NCI-H82 (cell line): ENCODE results near the gene M6PR.

Source experiments
- DNase-seq: peaks from one replicate; lab custom pipeline; 2025; lab: John Stamatoyannopoulos, UW

Gene M6PR

DNA sequence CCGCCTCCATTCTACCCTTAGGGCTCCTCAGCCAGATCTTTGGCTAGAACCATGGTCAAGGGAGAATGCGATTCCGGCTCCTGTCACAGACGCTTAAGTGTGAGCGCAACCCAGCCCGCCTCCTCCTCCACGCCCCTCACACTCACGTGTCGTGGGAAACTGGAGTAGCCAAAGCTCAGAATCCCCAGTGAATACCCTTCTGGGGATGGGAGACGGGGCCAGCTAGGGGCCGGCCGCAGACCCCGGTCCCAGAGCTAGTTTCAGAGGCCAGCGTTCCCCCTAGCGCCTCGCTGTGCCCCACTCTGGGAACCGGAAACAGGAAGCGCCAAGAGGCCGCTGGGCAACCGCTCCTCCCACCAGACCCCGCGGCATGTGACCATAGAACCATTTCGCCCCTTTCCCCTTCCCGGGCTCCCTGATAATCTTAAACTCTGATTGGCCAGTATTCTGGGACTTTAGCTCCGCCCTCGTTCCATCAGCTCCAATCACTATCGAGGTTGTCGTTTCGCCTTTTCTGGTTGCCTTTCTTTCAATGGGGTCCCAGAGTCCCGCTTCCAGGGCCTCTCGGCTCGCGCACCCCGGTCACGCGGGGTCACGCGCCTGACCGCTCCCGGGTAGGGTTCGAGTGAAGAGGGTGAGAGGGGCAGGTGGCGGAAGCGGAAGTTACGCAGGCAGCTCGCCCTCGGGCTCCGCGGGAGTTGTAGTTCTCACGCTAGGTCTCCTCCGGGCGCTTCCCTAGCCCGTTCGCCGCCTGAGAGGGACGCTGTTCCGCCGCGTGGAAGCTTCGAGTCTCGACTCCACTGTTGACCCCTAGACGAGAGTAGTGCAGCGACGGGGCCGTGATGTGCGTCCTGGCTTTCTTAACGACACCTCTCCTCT is at the start of gene M6PR:
Gene M6PR, minus strand, starts transcription at position 304 of the 879 bp plus-strand sequence. CDS start 3,241 bp downstream, outside the sequence.
- DNase-seq = peak; percentile 99

DNA sequence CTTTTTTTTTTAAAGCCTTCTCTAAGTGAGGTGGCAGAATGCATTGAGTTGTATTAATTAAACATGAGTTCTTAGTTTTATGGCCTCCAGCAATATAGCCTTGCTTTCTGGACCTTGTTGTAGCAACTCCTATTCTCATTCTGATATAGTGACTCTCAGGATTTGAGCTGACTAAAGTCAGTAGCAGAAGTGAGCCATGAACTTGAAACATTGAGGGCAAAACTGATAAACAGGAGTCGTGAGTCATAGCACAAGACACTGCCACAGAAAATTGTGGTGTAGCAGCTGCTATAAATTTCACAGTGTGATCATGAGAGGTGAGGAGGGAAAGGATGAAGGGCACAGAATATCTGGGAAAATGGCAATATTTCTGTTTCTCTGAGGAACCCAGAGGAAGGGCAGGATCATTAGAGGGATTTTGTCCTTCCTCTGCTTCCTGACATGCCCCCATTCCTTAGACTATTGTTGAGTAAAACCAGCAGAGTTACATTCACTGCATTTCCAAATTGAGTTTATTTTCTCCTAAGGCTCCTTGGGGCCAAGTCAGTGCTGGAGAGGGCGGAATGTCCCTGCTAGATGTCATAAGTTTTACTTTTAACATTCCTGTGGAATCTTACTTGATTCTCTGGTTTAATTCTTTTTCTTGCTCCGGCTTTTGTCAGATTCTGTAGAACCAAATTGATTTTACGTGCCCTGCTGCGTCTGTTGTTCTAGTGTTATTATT is 47.4 kb upstream of the M6PR start:
- no peak for DNase-seq

DNA sequence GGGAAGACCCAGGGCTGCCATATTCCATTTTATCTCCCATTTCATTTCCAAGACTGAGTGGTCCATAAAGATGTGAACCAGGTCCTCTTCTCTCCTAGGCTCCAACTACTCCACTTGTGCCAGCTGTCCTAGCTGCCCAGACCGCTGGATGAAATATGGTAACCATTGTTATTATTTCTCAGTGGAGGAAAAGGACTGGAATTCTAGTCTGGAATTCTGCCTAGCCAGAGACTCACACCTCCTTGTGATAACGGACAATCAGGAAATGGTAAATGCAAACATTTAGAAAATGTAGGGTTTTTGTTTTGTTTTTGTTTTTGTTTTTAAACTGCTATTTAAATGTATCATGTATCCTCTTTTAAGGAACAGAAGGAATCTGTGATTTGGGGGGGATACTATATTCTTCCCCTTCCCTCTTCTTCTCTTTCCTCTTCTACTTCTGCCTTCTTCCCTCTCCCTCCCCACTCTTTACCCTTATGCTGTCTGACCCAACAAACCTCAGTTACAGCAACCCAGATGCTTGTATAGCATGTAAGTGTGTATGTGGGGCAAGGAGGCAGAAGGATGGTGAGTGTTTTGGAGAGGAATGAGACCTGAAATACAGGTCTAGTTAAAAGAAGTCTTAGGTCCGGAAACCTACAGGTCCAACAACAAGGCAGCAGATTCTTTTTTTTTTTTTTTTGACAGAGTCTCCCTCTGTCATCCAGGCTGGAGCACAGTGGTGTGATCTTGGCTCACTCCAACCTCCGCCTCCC is 45.8 kb upstream of the M6PR start:
- no peak for DNase-seq

DNA sequence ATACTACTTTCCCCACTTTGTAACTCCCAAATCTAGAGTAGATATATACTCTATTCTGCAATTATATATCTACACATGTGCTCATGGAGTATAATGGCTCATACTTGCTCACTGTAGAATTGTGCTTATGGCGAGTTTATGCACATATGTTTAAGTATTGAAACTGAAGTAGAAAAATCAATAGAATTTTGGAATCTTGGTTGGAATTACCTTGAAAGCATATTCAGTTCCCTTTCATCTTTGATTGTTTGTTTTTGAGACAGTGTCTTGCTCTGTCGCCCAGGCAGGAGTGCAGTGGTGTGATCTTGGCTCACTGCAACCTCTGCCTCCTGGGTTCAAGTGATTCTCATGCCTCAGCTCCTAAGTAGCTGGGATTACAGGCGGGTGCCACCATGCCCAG is 44.4 kb upstream of the M6PR start:
- no peak for DNase-seq

DNA sequence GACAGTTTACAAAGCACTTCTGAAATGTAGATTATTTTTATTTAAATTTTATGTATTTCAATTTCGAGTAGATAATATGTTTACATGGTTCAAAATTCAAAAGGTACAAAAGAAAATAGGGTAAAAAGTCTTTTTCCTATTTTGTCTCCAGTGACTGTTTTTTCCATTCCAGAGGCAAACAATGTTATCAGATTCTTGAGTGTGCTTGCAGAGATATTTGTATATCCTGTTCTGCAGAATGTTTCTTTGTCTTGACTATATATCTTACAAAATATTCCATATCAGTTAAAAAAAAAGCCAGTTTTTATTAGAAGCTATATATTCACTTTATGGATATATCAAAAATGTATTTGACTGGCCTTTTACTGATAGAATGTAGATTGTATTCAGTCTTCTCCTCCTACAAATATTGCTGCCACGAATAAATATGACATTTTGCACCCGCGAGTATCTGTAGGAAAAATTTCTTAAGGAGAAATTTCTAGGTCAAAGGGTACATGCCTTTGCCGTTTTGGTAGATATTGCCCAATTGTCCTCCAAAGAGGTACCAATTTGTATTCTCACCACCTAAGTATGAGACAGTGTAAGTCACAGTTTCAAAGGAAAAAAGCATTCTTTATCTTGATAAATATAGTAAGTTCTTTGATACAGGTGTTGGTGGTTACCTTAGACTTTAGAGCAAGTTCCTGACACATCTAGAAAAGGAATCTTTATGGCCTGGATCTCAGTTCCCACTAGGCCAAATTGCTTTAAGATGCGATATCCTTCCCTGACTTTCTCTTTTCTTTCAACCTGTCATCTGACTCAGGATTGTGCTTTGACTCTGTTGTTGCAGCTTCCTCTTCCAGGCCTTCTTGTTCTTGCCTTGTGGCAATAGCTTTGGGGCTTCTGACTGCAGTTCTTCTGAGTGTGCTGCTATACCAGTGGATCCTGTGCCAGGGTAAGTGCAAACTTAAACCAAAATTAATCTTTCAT is 42.2 kb upstream of the M6PR start:
- no peak for DNase-seq

DNA sequence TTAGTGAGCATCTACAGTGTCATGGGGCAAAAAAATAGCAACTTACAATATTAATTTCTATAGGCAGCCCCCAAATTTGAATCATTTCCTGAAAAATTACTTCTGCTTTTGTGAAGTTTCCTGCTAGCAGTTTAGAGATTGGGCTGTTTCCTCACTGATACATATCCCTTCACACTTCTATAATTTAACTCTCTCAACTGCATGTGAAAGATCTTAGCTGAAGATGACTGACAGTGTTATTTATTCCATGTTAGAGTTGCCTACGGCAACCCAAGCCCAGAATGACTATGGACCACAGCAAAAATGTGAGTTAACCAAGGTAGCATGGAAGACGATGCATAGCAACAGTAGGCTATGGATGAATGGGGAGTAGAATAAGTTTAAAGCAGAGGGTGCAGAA is 40.0 kb upstream of the M6PR start, which contains the start of gene KLRG1:
Gene KLRG1, plus strand, starts transcription at position 134 of the 400 bp plus-strand sequence. Its CDS starts 90 bp downstream, at position 224.
- DNase-seq = no peak

DNA sequence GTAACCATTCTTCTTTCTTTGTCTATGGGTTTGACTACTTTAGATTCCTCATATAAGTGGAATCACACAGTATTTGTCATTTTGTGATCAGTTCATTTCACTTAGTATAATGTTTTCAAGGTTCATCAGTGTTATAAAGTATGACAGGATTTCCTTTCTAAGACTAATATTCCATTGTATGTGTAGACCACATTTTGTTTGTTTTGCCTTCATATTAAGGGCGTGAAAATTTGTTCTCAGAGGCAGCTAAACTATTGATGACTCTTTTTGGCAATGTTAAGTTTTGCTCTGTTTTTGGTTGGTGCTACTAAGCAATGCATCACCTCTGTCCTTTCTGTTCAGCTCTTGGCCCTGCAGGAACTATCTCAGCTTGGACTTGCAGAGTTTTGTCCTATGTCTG is 38.2 kb upstream of the M6PR start:
- DNase-seq = no peak

DNA sequence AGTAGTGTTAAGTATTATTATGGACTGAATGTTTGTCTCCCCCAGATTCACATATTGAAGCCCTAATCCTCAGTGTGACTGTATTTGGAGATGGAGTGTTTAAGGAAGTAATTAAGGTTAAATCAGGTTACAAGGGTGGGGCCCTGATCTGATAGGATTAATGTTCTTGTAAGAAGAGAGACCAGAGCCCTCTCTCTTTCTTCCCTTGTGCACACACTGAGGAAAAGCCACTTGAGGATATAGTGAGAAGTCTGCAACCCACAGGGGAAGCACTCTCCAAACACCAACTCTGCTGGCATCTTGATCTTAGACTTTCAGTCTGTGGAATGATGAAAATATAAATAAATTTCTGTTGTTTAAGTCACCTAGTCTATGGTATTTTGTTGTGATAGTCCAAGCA is 37.7 kb upstream of the M6PR start:
- DNase-seq = peak; percentile 96

DNA sequence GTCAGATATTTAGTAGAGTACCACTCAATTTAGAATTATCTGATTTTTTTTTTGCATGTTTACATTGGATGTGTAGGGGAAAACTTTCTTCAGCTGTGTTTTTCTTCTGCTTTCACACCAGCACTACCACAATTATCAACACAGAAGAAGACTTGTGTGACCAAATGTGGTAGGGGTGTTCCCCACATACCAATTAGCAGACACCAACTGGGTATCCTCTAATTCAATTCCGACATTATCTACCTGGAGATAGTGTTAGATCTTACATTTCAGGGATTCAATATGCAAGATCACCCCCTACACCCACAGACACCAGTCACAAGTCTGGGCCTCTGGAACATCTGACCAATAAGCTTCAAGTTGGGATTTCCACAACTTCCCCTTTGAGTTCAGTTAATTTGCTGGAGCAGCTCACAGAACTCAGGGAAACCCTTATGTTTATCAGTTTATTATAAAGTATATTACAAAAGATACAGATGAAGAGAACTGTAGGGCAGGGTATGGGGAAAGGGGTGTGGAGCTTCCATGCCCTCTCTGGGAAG is 35.8 kb upstream of the M6PR start:
- DNase-seq = no peak

DNA sequence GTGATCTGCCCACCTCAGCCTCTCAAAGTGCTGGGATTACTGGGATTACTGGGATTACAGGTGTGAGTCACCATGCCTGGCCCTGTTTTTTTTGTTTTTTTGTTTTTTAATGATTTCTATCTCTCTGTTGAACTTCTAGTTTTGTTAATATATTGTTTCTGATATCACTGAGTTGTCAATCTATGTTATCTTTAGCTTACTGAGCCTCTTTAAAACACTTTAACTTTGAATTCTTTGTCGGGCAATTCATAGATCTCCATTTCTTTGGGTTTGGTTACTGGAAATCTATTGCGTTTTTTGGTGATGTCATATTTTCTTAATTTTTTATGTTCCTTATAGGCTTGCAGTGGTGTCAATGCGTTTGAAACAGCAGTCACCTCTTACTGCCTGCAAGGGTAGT is 30.7 kb upstream of the M6PR start:
- no peak for DNase-seq

DNA sequence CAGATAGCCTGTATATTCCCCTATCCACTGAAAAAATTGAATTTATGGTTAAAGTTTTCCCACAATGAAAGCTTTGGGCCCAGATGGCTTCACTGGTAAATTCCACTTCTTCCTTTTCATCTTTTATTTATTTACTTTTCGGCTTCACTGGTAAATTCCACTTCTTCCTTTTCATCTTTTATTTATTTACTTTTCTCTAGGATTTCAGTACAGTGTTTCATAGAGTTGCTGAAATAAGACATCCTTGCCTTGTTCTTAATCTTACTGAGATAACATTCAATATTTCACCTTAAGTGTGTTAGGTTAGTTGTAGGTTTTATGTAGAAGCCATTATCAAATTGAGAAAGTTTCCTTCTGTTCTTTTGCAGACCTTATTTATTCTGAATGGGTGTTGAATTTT is 21.0 kb upstream of the M6PR start:
- no peak for DNase-seq

DNA sequence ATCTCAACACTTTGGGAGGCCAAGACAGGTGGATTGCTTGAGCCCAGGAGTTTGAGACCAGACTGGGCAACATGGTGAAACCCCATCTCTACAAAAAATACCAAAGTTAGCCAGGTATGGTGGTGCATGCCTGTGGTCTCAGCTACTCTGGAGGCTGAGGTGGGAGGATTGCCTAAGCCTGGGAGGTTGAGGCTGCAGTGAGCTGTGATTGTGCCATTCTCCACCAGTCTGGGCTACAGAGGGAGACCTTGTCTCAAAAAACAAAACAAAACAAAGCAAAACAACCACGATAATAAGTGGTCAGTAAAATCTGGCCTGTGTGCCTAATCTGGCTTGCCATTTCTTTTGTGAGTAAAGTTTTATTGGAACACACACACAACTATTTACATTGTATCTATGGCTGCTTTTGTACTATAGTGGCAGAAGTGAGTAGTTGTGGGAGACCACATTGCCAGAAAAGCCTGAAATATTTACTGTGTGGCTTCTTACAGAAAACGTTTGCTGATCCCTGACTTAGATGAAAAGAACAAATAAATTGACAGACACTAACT is 20.5 kb upstream of the M6PR start:
- DNase-seq = no peak

DNA sequence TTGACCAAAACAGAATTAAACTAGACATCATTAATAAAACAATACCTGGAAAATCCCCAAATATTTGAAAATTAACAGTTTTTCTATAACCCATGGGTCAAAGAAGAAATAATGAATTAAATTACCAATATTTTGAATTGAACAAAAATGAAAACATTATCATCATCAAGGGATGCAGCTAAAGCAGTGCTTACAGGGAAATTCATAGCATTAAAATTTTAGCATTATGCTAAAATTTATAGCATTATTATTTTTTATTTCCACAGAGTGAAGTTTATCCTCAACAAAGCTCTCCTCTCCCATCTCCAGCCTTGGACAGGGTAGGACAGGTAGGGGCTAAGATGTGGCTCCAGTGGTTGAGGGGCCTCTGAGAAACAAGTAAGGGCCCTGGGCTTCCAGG is 19.3 kb upstream of the M6PR start:
- DNase-seq = no peak

DNA sequence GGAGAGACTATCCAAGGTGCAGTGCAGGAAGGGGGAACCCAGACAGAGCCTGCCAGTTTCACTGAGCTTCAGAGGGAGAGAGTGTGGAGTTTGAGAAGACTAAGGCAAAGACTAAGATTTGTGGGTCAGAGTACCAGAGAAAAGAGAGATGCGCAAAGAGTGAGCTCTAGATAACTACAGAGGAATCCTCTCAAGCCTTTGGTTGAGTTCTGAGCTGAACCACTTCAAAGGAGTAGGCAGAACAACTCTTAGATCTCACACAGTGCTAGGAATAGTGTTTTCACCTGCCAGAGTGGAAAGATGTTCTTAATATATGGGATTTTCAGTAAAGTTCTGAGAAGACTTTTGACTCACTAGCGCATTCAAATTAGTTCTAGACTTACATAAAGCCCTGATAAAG is 10.7 kb upstream of the M6PR start:
- DNase-seq = no peak

DNA sequence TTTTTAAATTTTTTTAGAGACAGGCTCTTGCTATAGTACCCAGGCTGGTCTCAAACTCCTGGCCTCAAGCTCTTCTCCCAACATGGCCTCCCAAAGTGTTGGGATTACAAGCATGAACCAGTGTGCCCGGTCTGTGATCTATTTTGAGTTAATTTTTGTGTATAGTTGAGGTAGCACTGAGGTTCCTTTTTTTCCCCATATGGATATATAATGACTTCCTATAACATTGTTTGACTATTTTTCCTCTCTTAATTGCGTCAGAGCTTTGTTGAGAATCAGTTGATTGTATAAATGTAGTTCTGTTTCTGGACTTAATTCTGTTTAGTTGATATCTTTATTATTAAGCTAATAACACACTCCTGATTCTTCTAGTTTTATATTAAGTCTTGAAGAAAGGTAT is 8.6 kb upstream of the M6PR start:
- no peak for DNase-seq

DNA sequence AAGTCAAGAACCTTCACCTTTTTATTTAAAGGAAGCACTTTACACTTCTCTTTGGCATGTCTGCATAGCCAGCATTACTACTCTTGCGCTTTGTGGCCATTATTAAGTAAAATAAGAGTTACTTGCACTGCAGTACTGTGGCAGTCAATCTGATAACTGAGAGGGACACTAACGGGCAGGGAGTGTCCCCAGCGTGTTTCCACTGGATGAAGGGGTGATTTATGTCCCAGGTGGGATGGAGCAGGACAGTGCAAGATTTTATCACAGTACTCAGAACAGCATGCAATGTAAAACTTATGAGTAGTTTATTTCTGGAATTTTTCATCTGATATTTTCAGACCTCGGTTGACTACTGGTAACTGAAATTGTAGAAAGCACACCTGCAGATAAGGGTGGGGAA is 8.1 kb upstream of the M6PR start:
- no peak for DNase-seq

DNA sequence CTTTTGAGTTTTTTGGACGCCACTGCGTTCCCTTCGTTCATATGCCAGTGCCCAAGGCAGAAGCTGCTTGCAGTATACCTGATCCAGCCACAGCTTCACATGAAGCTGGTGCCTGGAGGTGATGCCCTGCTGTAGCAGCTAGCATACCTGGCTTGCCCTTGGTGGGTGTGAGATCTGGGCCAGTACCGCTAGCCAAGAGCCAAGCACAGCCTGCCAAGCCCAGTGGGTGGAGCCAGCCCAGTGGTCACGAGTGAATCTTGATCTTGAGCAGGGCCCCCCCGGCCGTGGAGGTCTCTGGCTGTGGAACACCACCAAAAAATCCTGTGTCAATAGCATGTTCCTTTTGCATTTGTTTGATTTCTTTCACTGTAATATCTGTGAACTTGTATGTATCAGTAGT is 7.3 kb upstream of the M6PR start:
- no peak for DNase-seq

DNA sequence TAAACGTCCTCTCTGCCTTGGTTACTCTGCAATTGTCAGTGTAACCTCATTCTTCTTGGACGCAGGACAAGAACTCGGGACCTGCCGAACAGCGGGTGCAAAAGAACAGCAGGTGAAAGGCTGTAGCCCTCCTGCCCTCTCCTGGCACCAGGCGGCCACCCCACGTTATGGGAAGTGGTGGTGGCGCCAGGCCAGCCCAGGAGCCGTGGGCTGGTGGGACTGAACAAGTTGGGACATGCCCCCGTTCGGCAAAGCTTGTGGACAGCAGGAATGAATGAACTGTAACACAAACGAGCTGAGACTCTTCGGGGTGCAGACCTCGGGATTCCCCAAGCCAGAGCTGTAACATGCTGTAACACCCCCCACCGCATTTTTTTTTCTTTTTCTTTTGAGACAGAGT is 6.6 kb upstream of the M6PR start:
- DNase-seq = no peak

DNA sequence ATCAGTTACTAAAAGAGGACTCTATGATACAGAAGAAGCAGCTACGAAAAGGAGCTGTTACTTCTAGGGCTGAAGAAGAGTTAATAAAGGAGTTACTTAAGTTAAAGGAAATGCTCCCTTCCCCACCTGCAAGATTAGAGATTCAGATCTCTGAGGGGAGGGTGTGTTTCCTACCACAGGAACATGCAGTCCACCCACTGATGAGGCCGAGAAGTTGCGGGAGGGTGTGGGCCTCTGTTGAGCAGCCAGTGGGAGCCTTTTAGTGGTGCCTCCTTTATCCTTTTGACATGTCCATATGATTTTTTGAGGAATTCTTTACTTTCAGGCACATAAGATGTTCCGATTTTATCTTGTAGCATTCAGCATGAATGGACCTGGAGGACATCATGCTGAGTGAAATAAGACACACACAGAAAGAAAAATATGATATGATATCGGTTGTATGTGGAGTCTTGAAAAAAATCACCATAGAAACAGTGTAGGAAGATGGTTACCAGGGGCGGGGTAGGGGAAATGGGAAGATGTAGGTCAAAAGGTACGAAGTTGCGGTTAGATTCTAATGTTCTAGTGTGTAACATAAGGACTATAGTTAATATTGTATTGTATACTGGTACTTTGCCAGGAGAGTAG is 4.4 kb upstream of the M6PR start:
- no peak for DNase-seq

DNA sequence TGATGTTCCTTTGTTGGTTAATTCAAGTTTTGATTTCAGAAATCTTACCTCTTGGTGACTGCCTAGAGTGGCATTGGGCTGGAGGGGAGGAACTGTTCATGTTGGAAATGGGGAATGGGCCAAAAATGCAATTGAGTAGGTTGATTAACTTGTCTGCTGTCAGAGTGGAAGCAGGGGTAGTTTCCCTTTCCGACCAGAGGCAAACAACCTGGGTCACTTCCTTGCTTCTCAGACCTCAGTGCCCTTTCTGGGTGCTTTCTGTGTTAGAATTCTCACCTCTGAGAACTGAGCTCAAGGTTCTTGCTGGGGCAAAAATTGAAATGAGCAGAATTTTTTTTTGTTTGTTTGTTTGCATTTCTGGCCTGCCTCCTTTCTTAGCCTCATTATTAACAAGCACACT is 2.3 kb upstream of the M6PR start:
- no peak for DNase-seq
